SKM-1 (cell line): ENCODE data around the gene CEP104.

Experiments used
- DNase-seq: peaks from one replicate; lab custom pipeline; 2025; ENCODE audit not compliant: unreplicated experiment; lab: John Stamatoyannopoulos, UW

Gene CEP104

GRCh38 chr1:3894626-3895278 lies 37.7 kb upstream of the CEP104 start:
- DNase-seq, result no peak

DNA sequence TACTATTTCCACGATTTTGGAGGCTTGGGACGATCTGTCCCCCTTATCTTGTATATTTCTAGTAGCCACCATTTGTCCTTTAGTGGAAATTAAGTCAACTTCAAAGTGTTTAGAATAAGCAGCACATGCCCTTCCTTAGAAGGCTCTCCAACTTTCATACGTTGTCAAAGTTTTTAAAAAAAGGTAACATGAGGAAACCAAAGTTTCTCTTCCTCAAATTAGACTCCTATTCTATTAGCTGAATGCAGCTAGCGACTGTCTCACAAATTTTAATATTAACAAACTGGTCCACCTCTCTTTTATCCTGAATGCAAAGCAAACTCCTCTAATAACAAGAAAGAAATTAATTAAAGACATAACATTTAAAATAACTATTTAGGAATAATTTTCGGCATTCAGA lies 36.2 kb upstream of the CEP104 start:
- DNase-seq, result no peak

DNA sequence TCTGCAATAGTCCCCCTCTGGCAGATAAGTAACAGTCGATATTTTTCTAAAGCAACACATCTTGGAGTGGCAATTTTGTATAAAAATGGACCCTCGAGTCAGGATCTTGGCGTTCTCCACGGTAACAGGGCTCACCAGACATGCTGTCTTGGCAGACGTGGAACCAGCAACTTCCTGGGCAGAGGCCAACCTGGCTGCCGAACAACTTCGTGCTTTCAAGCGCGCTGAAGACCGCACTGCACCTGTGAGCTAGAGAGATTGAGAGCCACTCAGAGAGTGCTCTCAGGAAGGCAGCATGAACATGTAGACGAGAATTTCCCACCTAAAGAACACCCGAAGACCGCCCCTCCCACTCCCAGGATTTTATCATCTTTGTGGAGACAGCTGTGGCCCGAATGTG lies 35.7 kb upstream of the CEP104 start:
- no peak for DNase-seq

DNA sequence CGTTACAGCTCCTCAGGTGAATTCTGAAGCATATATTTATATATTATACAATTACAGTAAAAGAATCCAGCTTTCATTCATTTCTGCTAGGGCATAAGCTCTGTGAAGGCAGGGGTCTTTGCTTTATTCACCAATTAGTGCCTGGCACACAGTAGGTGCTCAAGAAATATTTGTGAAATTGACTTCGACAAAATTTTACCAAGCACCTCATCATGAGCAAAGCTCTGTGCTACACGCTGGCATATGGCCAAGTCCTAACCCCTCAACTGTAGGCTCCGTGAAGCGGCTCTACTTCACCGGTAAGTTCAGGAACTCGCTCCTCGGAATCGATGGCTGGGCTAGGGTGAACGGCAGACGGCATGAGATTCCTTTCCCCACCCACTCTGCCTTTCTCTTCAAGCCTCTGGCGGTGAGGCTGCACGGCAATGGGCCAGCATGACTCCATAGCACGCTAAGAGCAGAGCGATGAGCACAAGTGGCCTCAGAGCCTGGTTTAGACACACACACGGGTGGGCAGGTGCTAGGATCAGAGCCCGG lies 34.4 kb upstream of the CEP104 start:
- DNase-seq, result no peak

GRCh38 chr1:3890389-3891328 lies 33.6 kb upstream of the CEP104 start:
- no peak for DNase-seq

GRCh38 chr1:3889936-3890335 lies 32.9 kb upstream of the CEP104 start:
- no peak for DNase-seq

DNA sequence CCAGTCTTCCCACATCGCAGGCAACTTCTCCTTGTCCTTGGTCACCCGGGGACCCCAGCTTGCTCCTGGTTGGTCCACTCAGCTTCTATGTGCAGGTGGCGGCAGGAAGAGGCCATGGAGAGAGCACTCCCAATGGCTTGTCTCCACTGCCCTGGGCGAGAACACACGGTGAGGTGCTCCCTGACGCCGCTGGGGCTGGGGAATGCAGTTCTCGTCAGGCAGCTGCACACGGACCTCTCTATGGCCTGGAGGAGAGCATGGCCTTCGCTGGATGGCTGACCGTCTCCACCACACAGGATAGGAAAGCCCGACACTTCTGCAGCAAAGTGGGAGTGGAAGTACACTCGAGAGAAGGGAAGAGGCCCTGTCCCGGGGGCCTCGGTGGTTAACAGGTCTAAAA lies 31.3 kb upstream of the CEP104 start:
- no peak for DNase-seq

DNA sequence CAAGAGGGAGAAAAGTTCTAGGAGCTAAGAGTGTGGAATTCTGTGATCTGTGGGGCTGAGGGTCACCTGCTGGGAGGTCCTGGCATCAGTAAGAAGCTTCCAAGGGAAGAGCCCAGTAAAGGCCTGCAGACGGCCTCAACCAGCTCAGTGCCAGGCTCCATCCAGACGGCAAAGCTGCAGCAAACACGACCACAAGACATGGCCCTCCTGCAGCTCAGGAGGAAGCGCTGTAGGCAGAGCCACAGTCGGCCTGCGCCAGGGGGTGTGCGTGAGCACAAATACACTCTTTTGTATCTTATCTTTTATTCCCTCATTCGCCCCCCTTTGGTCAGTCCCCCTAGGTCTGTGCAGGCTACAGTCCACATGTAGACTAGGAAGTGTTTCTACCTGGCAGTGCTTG lies 29.7 kb upstream of the CEP104 start:
- no peak for DNase-seq

DNA sequence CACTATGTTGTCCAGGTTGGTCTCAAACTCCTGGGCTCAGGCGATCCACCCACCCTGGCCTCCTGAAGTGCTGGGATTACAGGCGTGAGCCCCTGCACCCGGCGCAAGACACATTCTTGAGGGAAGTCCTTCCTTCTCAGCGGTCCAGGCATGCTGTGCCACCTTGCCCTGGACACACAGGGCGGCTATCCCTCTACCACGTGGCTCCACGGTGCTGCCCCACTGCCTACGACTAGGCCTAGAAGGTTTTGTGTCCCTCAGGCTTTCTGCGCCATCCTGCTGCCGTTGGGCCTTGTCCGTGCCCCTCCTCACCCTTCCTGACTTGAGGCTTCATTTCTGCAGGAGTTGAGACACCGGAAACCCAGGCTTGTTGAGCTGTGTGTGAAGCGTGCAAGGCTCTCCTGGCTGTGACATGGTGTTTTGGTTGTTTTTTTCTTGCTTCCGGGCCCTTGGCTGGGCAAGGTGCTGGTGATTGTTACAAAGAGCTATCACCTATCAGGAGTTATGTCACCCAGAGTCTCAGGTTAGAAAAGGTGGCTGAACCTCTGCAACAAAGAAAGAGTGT lies 29.2 kb upstream of the CEP104 start:
- DNase-seq, result no peak

DNA sequence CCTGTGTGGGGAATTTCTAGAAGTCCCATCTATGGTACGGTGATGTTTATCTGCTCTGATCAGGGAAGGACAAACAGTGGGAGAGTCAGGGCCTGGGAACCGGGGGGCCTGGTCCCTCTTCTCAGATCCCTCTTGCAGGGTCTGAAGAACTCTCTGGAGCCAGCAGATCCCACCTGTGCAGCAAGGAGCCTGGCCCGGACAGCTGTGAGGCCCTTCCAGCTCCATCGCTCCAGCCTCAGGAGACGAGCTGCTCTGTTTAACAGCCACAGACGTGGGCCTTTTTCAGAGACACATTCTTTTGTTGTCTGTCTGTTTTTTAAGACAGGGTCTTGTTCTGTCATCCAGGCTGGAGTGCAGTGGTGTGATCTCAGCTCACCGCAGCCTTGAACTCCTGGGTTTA lies 28.6 kb upstream of the CEP104 start:
- no peak for DNase-seq

GRCh38 chr1:3884966-3885365 lies 28.0 kb upstream of the CEP104 start:
- no peak for DNase-seq

DNA sequence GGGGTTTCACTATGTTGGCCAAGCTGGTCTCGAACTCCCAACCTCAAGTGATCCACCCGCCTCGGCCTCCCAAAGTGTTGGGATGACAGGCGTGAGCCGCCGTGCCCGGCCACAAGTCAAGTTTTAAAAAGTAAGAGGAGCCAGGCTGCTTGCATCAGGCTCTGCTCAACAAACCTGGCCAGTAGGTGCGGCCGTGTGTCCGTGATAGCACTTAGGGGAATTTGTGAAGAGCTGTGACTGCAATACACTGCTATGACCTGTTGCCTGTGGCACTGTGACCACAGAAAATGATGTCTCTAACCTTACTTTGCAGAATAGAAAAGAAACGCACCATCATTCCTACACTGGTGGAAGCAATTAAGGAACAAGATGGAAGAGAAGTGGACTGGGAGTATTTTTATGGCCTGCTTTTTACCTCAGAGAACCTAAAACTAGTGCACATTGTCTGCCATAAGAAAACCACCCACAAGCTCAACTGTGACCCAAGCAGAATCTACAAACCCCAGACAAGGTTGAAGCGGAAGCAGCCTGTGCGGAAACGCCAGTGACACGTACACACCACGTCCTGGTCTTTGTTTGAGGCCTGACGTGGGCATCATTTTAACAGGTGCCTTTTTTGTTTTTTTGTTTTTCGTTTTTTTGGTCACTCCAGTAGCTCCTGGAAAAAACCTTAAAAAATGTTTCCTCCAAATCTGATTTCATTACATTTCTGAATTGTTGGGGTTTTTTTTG lies 26.3 kb upstream of the CEP104 start:
- no peak for DNase-seq

GRCh38 chr1:3881193-3881480 lies 24.1 kb upstream of the CEP104 start:
- no peak for DNase-seq

GRCh38 chr1:3880429-3881192 lies 23.6 kb upstream of the CEP104 start:
- no peak for DNase-seq

DNA sequence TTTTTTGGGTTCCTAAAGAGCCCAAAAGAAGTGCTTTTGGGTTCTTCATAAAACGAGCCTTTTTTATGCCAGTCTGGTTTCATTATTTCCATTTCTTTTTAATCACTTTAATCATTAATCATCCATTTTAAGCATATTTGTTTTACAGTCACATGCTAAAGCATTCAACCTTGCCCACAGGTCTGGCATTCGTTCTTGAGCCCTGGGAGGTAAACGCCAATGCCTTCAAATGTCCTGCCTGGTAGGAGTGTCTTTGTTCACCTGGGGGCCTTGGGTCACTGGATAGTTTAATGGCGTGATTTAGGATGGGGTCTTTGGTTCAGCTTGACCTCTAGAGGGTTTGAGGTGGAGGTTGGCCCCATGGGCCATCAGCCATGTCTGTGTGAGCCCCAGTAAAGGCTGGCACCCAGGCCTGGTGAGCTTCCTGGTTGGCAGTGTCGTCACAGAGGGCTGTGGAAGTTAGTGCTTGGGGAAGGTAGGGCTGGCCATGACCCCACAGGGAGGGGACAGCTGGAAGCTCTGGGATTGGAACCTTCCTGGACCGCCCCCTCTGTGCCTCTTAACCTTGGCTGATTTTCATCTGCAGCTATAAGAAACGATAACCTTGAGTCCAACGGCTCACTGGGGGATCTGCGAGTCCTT lies 22.9 kb upstream of the CEP104 start:
- DNase-seq, result no peak

DNA sequence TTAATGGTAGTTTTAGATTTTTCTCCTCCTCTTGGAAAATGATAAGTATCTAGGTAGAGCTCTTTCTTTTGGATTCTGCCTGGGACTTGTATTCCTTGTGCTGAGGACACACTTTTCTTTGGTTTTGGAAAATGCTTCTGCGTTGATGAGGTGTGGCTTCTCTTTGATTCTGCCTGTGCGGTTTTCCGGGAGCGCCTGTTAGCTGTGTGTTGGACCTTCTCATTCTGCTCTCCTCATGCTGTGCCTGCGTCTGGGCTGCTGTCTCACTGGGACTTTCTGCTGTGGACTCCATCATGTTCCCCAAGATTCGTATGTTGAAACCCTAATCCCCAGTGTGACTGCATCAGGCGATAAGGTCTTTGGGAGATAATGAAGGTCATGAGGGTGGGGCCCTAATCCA lies 22.1 kb upstream of the CEP104 start:
- no peak for DNase-seq

DNA sequence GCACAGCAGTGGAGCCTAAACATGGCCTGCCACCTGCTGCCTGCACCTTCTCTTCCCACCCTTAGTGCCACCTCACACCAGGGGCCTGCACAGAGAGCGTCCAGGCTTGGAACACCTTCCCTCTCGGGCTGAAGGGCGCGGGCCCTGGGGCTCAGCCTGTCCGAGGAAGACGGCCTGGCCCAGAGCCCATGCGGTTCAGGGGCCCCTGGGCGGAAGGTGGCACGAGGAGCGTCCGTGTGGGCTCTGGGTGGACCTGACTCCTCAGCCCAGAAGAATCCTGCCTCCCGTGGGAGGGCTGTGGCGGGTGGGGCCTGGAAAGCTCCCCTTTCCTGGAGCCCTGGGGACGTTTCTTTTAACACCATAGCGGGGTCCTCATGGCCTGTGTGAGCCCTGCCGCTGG lies 19.7 kb upstream of the CEP104 start:
- DNase-seq, result no peak

DNA sequence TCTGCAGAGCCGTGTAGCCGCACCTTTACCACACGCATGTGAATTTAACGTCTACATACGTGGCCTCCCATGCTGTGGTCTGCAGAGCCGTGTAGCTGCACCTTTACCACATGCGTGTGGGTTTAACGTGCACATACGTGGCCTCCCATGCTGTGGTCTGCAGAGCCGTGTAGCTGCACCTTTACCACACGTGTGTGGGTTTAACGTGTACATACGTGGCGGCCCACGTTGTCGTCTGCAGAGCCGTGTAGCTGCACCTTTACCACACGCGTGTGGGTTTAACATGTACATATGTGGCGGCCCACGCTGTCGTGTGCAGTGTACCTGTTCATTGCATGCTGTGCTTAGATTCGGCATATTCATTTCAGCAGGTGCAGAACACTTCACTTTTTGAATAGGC lies 17.7 kb upstream of the CEP104 start:
- no peak for DNase-seq

DNA sequence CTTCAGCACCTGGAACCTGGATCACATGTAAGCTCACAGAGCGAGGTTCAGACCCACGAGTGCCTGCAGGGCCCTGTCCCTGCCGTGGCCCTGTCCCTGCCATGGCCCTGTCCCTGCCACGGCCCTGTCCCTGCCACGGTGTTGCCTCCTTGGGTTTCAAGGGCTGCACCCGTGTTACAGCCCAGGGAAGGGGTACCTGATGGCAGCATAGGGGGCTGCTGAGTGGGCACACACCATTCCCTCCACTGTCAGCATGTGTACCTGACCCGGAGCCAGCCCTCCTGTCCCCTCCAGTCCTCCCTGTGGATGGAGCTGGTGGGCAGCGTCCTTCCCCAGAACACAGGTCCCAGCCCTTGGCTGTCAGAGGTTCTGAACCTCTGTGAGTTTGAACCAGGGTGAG lies 15.5 kb upstream of the CEP104 start:
- DNase-seq, result no peak

DNA sequence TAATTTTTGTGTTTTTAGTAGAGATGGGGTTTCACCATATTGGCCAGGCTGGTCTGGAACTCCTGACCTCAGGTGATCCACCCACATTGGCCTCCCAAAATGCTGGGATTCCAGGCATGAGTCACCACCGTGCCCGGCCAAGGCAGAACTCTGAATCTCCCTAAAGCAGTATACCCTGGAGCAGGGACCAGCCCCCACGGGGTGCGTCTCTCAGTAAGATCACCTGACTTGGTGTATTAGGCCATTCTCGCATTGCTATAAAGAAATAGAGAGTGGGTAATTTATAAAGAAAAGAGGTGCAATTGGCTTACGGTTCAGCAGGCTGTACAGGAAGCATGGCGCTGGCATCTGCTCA lies 14.4 kb upstream of the CEP104 start:
- no peak for DNase-seq
